ENCODE results near the gene BMAL1. TPM values are rescaled to one million over a fixed set of nuclear protein-coding genes. Genes with fewer than 3 reads are reported as not detected.

The BMAL1 gene
- total RNA-seq, 1 experiment from 2014 or later = 8.3 TPM

DNA sequence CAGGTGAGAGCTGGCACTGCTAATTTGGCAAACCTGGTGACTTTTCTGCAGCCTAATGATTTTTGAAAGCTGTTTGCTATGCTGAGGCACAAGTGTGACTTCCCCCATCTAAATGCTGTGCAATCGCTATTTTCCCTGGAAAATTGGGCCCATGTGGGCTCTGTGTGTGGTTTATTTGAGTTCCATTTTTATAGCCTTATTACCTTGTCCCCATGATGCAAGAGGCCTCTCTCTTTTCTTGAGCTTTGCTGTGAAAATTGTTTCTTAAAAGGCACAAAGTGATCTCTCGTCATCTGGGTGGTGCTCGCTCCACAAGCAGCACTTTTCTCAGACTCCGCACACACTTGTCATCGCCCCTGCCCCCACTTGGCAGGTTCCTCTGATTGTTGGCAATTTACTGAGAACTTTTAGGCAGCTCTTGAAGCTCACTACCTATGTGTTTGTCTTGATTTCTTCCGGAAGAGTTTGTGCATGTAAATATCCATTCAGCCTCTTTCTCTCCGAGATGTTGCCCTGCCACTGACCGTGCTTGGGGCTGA lies 24.9 kb downstream of the BMAL1 start:
- ATAC-seq (no peak), DNase-seq (ENCODE audit: low spot score) (no peak)
- H3K27me3 Mint-ChIP-seq (ENCODE audit: low read depth) = no peaks in the 10 kb centered on the region
- POLR2A ChIA-PET = interaction anchor here (0.5 kb wide), 1 partner anchor 322 kb away, joined by 3 read pairs; no protein-coding TSS in a partner anchor
- no peaks in the 10 kb centered on the region for H3K9me3 Mint-ChIP-seq
- H3K4me1 Mint-ChIP-seq = no peaks in the 10 kb centered on the region; the same call in 1 of the 2 replicates
- H3K4me3 Mint-ChIP-seq = no peak overlapping the region
- CTCF ChIA-PET = interaction anchor here (0.6 to 1.2 kb wide), 3 partner anchors 12 to 92 kb away, joined by 3 to 5 read pairs (median 3); no protein-coding TSS in a partner anchor
- H3K36me3 Mint-ChIP-seq = no peaks in the 10 kb centered on the region
- no peak overlapping the region for H3K27ac Mint-ChIP-seq
- TF ChIP-seq CREM (CRISPR knock-in tag; IDR thresholded peaks at IDR 0.05) (no peak), ZNF138 (CRISPR knock-in tag; conservative IDR thresholded peaks at IDR 0.05) (no peak), NR2C2 (CRISPR knock-in tag; IDR thresholded peaks at IDR 0.05) (no peak), ZNF232 (CRISPR knock-in tag; IDR thresholded peaks at IDR 0.05) (no peak), HMGA2 (CRISPR knock-in tag; IDR thresholded peaks at IDR 0.05) (no peak), TEAD4 (CRISPR knock-in tag; IDR thresholded peaks at IDR 0.05) (no peak), NR3C1 (CRISPR knock-in tag; conservative IDR thresholded peaks at IDR 0.05; ENCODE audit: low read depth) (no peak)
- TF ChIP-seq, protein P1, sequence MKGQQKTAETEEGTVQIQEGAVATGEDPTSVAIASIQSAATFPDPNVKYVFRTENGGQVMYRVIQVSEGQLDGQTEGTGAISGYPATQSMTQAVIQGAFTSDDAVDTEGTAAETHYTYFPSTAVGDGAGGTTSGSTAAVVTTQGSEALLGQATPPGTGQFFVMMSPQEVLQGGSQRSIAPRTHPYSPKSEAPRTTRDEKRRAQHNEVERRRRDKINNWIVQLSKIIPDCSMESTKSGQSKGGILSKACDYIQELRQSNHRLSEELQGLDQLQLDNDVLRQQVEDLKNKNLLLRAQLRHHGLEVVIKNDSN (CRISPR knock-in tag; IDR thresholded peaks at IDR 0.05) = no peak
- TF ChIP-seq, protein P2, sequence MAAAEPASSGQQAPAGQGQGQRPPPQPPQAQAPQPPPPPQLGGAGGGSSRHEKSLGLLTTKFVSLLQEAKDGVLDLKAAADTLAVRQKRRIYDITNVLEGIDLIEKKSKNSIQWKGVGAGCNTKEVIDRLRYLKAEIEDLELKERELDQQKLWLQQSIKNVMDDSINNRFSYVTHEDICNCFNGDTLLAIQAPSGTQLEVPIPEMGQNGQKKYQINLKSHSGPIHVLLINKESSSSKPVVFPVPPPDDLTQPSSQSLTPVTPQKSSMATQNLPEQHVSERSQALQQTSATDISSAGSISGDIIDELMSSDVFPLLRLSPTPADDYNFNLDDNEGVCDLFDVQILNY (CRISPR knock-in tag; IDR thresholded peaks at IDR 0.05) = no peak
- TF ChIP-seq, protein P3, sequence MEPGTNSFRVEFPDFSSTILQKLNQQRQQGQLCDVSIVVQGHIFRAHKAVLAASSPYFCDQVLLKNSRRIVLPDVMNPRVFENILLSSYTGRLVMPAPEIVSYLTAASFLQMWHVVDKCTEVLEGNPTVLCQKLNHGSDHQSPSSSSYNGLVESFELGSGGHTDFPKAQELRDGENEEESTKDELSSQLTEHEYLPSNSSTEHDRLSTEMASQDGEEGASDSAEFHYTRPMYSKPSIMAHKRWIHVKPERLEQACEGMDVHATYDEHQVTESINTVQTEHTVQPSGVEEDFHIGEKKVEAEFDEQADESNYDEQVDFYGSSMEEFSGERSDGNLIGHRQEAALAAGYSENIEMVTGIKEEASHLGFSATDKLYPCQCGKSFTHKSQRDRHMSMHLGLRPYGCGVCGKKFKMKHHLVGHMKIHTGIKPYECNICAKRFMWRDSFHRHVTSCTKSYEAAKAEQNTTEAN (CRISPR knock-in tag; IDR thresholded peaks at IDR 0.05) = no peak

DNA sequence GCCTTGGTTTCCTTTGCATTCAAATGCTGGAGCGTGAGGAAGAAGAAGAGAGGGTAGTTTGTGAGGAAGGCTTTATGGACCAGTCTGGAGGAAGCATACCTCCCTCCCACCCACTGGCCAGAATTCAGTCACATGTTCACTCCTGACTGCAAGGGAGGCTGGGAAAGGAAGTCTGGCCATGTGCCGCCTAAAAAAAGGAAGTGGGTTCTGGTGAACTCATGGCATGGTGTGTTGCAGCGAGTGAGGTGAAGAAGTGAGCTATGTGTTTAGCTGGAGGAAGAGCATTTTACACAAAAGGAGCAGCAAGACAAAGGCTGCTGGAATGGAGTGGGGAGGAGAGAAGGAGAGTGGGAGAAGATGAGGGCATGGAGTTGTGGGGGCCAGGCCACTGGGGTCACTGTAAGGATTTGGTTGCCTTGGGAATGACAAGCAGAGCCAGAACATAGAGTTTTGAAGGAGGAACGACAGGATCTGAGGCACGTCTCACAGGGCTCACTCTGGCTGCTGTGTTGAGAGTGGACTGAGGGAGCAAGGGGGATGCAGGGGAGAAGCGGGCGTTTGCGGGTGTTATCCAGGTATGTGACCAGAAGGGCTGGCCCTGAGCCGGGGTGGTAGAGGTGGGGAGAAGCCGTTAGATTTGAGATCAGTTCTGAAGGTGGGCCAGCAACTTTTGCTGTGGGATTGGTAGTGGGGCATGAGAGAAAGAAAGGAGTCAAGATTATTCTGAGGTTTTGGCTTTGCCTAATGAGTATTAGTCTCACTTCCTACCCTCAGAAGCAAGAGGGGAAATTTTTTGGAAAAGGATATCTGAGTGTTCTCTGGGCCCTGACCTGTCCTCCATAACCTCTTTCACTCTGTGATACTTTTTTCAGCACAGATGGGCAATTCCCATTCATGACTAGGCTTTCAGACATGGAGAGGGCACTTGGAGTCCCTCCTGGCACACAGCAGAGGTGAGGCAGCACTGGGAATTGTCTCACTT lies 26.4 kb downstream of the BMAL1 start:
- TF ChIP-seq ETV6 (CRISPR knock-in tag; IDR thresholded peaks at IDR 0.05) = no peak
- TF ChIP-seq, protein P1 (CRISPR knock-in tag; IDR thresholded peaks at IDR 0.05) = no peak
- TF ChIP-seq, protein P4, sequence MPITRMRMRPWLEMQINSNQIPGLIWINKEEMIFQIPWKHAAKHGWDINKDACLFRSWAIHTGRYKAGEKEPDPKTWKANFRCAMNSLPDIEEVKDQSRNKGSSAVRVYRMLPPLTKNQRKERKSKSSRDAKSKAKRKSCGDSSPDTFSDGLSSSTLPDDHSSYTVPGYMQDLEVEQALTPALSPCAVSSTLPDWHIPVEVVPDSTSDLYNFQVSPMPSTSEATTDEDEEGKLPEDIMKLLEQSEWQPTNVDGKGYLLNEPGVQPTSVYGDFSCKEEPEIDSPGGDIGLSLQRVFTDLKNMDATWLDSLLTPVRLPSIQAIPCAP (CRISPR knock-in tag; IDR thresholded peaks at IDR 0.05) = no peak
- TF ChIP-seq, protein P5, sequence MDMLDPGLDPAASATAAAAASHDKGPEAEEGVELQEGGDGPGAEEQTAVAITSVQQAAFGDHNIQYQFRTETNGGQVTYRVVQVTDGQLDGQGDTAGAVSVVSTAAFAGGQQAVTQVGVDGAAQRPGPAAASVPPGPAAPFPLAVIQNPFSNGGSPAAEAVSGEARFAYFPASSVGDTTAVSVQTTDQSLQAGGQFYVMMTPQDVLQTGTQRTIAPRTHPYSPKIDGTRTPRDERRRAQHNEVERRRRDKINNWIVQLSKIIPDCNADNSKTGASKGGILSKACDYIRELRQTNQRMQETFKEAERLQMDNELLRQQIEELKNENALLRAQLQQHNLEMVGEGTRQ (CRISPR knock-in tag; IDR thresholded peaks at IDR 0.05) = peak; percentile 51
- TF ChIP-seq, protein P6, sequence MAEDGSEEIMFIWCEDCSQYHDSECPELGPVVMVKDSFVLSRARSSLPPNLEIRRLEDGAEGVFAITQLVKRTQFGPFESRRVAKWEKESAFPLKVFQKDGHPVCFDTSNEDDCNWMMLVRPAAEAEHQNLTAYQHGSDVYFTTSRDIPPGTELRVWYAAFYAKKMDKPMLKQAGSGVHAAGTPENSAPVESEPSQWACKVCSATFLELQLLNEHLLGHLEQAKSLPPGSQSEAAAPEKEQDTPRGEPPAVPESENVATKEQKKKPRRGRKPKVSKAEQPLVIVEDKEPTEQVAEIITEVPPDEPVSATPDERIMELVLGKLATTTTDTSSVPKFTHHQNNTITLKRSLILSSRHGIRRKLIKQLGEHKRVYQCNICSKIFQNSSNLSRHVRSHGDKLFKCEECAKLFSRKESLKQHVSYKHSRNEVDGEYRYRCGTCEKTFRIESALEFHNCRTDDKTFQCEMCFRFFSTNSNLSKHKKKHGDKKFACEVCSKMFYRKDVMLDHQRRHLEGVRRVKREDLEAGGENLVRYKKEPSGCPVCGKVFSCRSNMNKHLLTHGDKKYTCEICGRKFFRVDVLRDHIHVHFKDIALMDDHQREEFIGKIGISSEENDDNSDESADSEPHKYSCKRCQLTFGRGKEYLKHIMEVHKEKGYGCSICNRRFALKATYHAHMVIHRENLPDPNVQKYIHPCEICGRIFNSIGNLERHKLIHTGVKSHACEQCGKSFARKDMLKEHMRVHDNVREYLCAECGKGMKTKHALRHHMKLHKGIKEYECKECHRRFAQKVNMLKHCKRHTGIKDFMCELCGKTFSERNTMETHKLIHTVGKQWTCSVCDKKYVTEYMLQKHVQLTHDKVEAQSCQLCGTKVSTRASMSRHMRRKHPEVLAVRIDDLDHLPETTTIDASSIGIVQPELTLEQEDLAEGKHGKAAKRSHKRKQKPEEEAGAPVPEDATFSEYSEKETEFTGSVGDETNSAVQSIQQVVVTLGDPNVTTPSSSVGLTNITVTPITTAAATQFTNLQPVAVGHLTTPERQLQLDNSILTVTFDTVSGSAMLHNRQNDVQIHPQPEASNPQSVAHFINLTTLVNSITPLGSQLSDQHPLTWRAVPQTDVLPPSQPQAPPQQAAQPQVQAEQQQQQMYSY (CRISPR knock-in tag; IDR thresholded peaks at IDR 0.05) = no peak
- TF ChIP-seq SMAD4 (CRISPR knock-in tag; IDR thresholded peaks at IDR 0.05) = no peak
- TF ChIP-seq IRF2 (CRISPR knock-in tag; IDR thresholded peaks at IDR 0.05; ENCODE audit: borderline replicate concordance, low read depth) = no peak
- ATAC-seq = no peak
- Mint-ChIP-seq H3K36me3 (no peaks in the 10 kb centered on the region), H3K9me3 (no peaks in the 10 kb centered on the region), H3K4me3 (no peak overlapping the region), H3K27ac (no peak overlapping the region), H3K4me1 (no peaks in the 10 kb centered on the region; the same call in 1 of the 2 replicates), H3K27me3 (ENCODE audit: low read depth) (no peaks in the 10 kb centered on the region)
- CTCF ChIA-PET = interaction anchor here (0.5 kb wide), 1 partner anchor 29 kb away, joined by 4 read pairs; no protein-coding TSS in a partner anchor
- no peak for DNase-seq (ENCODE audit: low spot score)
- POLR2A ChIA-PET = no interaction called here

Data from WTC11 (cell line).